Gastroesophageal sphincter (tissue), 4 donors: ENCODE measurements around the gene CATSPER3. TPM values are rescaled to one million over a fixed set of nuclear protein-coding genes. Genes with fewer than 3 reads are reported as not detected.

Experiments used
- ATAC-seq: fragments of 150-250 bp; one replicate; pipeline ENCODE4 v1.9.1; 2016; ENCODE audit warnings: mild to moderate bottlenecking, moderate library complexity
- H3K27ac ChIP-seq, 4 donors: fragments of 200-600 bp; sonication (generic) in 3 of 4; 1 replicate in 3 of 4; 2 replicates in 1 of 4; pipeline ENCODE4 v1.5.1; 2016 to 2019
- H3K27me3 ChIP-seq: fragments of 200-600 bp; sonication (generic); one replicate; pipeline ENCODE4 v1.5.1; 2019
- H3K36me3 ChIP-seq, 2 donors: fragments of 200-600 bp; sonication (generic); one replicate each; pipeline ENCODE4 v1.5.1; 2019; ENCODE audit warnings: control low read depth in 1 of 2
- H3K4me1 ChIP-seq, 3 donors: fragments of 200-600 bp; sonication (generic); 1 replicate in 2 of 3; 2 replicates in 1 of 3; pipeline ENCODE4 v1.5.1; 2016 to 2019; ENCODE audit warnings: control low read depth in 2 of 3
- H3K4me3 ChIP-seq, 2 donors: fragments of 200-600 bp; sonication (generic); one replicate each; pipeline ENCODE4 v1.5.1; 2019; ENCODE audit warnings: mild to moderate bottlenecking in 1 of 2, moderate library complexity in 1 of 2
- H3K9me3 ChIP-seq, 3 donors: fragments of 200-600 bp; sonication (generic); one replicate each; pipeline ENCODE4 v1.5.1; 2017 to 2019; ENCODE audit warnings: control low read depth in 2 of 3
- CTCF ChIP-seq, 4 experiments: fragments of 200-600 bp in 2 of 4; fragments of 450-650 bp in 2 of 4; sonication (generic) in 1 of 4; IDR thresholded peaks; one replicate each; pipeline ENCODE4 v1.5.1; 2017 to 2019; ENCODE audit warnings: antibody characterized with exemption in 4 of 4, mild to moderate bottlenecking in 2 of 4, moderate library complexity in 2 of 4
- EP300 ChIP-seq: sonication (generic); formaldehyde crosslinking; IDR thresholded peaks from one replicate; pipeline ENCODE4 v1.6.1; 2017; ENCODE audit warnings: antibody characterized with exemption, mild to moderate bottlenecking
- POLR2A ChIP-seq, 2 donors: fragments of 450-650 bp; IDR thresholded peaks; one replicate each; pipeline ENCODE4 v1.6.1; 2017; ENCODE audit warnings: antibody characterized with exemption in 2 of 2, mild to moderate bottlenecking in 2 of 2, moderate library complexity in 1 of 2
- POLR2AphosphoS5 ChIP-seq: sonication (generic); formaldehyde crosslinking; IDR thresholded peaks from one replicate; pipeline ENCODE4 v1.6.1; 2017; ENCODE audit warnings: antibody characterized with exemption
- WGBS, 2 donors: methylation state at CpG; one replicate each; pipeline ENCODE4 v1.1.5; 2018; ENCODE audit warnings: low coverage in 1 of 2; 5-methylcytosine and 5-hydroxymethylcytosine counted together
- total RNA-seq, 4 donors: library from RNA; depleted of rRNA; stranded (reverse); fragments of >200 nt; gene quantifications; one replicate each; pipeline ENCODE4 v1.1.0, GENCODE V29; 2016

The CATSPER3 gene
- total RNA-seq, 4 donors from 2014 or later, result 0.62 to 0.78 TPM; not detected in 2

GRCh38 chr5:135012951-135013391, 45.3 kb downstream of the CATSPER3 start:
- TF ChIP-seq POLR2A (IDR thresholded peaks at IDR 0.05), result no peak
- TF ChIP-seq POLR2AphosphoS5, result peak; percentile 62
- Histone ChIP-seq H3K36me3 (no peaks in the 10 kb centered on the region), H3K27me3 (no peaks in the 10 kb centered on the region), H3K9me3 (no peaks in the 10 kb centered on the region), H3K4me3 (no peak overlapping the region), H3K27ac (peak overlapping the region in 3 of 4 donors; percentile 68 to 77 (median 76)), H3K4me1 (peaks cover 0 to 43% (median 14%) of the 10 kb centered on the region in 3 donors)
- WGBS, 2 donors, result 34 to 85% methylated on average over 2 of the region's 5 CpGs
- ATAC-seq, result peak; percentile 48

- 85 to 88% methylated on average over 1 to 7 of the region's 7 CpGs for WGBS, 2 donors
- Histone ChIP-seq H3K36me3 (no peaks in the 10 kb centered on the region), H3K9me3 (no peaks in the 10 kb centered on the region), H3K4me3 (no peak overlapping the region), H3K27me3 (no peaks in the 10 kb centered on the region), H3K27ac (peak overlapping the region; percentile 64 to 77 (median 72)), H3K4me1 (peaks cover 0 to 43% (median 14%) of the 10 kb centered on the region in 3 donors)
- ATAC-seq, result no peak
- TF ChIP-seq POLR2AphosphoS5, result no peak
- no peak for TF ChIP-seq EP300
Measured at GRCh38 chr5:135013445-135013844, 45.7 kb downstream of the CATSPER3 start.

- H3K27me3 ChIP-seq, result no peaks in the 10 kb centered on the region
- no peak overlapping the region for H3K4me3 ChIP-seq
- peaks cover 0 to 43% (median 14%) of the 10 kb centered on the region in 3 donors for H3K4me1 ChIP-seq
- whole genome bisulfite sequencing, 2 donors, result 13% methylated on average over 3 of the region's 10 CpGs; no CpG with 5 or more reads in 1 of the 2 donors
- ATAC-seq, result peak; percentile 75
- peak overlapping the region; percentile 64 to 77 (median 72) for H3K27ac ChIP-seq
- peak; percentile 88 for TF ChIP-seq POLR2AphosphoS5
- no peak for TF ChIP-seq CTCF (IDR thresholded peaks at IDR 0.05)
- H3K36me3 ChIP-seq, result no peaks in the 10 kb centered on the region
- H3K9me3 ChIP-seq, result no peaks in the 10 kb centered on the region
Measured at GRCh38 chr5:135013947-135014570, 46.4 kb downstream of the CATSPER3 start.

- H3K4me1 ChIP-seq, result peaks cover 0 to 59% (median 14%) of the 10 kb centered on the region in 3 donors
- H3K27me3 ChIP-seq, result no peaks in the 10 kb centered on the region
- ATAC-seq, result no peak
- TF ChIP-seq EP300 (no peak), POLR2AphosphoS5 (no peak), POLR2A (IDR thresholded peaks at IDR 0.05) (no peak), CTCF (IDR thresholded peaks at IDR 0.05) (no peak)
- no peaks in the 10 kb centered on the region for H3K9me3 ChIP-seq
- H3K4me3 ChIP-seq, result no peak overlapping the region
- H3K27ac ChIP-seq, result no peak overlapping the region
- 96 to 100% methylated on average over 1 to 4 of the region's 6 CpGs for WGBS, 2 donors
- H3K36me3 ChIP-seq, result no peaks in the 10 kb centered on the region
Measured at GRCh38 chr5:135015942-135016341, 48.2 kb downstream of the CATSPER3 start.

GRCh38 chr5:135016861-135017290, 49.2 kb downstream of the CATSPER3 start:
- TF ChIP-seq EP300 (no peak), POLR2AphosphoS5 (no peak), CTCF (IDR thresholded peaks at IDR 0.05) (no peak), POLR2A (IDR thresholded peaks at IDR 0.05) (no peak)
- no peak for ATAC-seq
- H3K9me3 ChIP-seq, result no peaks in the 10 kb centered on the region
- H3K36me3 ChIP-seq, result no peaks in the 10 kb centered on the region
- H3K27me3 ChIP-seq, result no peaks in the 10 kb centered on the region
- H3K27ac ChIP-seq, result no peak overlapping the region
- WGBS, 2 donors, result 61% methylated on average over 4 of the region's 11 CpGs; no CpG with 5 or more reads in 1 of the 2 donors
- no peak overlapping the region for H3K4me3 ChIP-seq
- peaks cover 0 to 58% (median 14%) of the 10 kb centered on the region in 3 donors for H3K4me1 ChIP-seq

GRCh38 chr5:135018457-135018856, 50.8 kb downstream of the CATSPER3 start:
- WGBS, 2 donors, result 96 to 100% methylated on average over 2 to 3 of the region's 4 CpGs
- no peak for TF ChIP-seq CTCF (IDR thresholded peaks at IDR 0.05)
- TF ChIP-seq POLR2A (IDR thresholded peaks at IDR 0.05), result no peak
- TF ChIP-seq POLR2AphosphoS5, result no peak
- no peak for TF ChIP-seq EP300
- no peaks in the 10 kb centered on the region for H3K36me3 ChIP-seq

More at GRCh38 chr5:135018457-135018856, 50.8 kb downstream of the CATSPER3 start:
- no peaks in the 10 kb centered on the region for H3K27me3 ChIP-seq
- peaks cover 0 to 42% (median 14%) of the 10 kb centered on the region in 3 donors for H3K4me1 ChIP-seq
- H3K4me3 ChIP-seq, result no peak overlapping the region
- H3K9me3 ChIP-seq, result no peaks in the 10 kb centered on the region
- ATAC-seq, result no peak
- H3K27ac ChIP-seq, result no peak overlapping the region
